ENCODE measurements around the gene RPL37A.

Gene RPL37A

DNA sequence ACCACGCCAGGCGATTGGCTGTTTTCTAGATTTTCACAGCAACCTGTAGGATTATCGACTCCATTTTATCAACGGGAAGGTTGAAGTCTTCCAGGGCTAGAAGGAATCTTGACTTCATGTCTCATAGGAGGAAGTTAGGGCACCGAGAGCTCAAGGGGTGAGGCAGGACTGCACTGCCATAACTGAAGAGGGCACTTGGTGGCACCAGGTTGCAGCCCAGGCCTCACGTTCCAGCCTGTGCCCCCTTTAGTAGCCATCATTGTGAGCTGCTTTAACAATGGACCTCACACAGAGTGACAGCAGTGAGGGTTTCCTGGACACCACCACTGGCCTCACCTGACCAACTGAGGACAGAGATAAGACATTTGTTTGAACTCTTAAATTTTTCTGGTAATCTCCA, 22.9 kb upstream of the RPL37A start:
- Histone ChIP-seq H3K36me3 (ENCODE audit: control insufficient read depth, insufficient read depth, low read length) (no peaks in the 10 kb centered on the region), H3K4me3 (ENCODE audit: low read length) (no peak overlapping the region), H3K4me1 (ENCODE audit: control insufficient read depth, insufficient read depth, low read length) (no peaks in the 10 kb centered on the region), H3K9ac (ENCODE audit: low read length) (no peak overlapping the region), H3K27me3 (ENCODE audit: control insufficient read depth, insufficient read depth, low read length) (no peaks in the 10 kb centered on the region), H3K9me3 (ENCODE audit: control insufficient read depth, low read length) (no peaks in the 10 kb centered on the region)

DNA sequence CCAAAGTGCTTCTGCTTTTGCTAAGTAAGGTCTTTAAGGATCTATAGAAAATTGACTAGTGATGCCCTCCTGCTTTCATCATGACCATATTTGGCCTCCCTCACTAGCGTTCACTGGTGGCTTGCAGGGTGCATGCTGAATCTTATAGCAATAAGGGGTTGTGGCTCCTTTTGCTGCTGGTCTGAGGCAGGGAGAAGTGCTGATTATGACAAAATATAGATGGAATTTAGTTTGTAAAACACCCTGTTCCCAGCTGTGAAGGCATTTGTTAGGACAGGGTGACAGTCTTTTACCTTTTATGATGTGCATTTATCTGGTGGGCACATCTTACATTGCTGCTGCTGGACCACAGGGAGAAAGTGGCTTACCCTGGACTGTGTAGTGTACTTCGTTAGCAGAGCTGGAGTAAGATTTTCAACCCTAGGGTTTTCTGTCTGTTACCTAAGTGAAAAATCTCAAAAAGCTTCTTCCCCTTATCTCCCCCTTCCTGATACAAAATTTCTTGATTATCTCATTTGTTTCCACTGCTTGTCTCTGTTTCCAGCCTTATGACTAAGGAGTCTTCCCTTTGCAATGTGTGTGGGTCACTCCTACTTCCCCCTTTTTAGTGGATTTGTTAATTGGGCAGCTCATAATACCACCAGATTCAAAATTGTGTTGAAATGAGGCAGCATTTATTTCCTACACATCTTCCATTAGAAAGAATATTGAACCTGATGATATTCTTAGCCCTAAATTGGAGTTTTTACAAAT, 21.2 kb upstream of the RPL37A start:
- Histone ChIP-seq H3K27me3 (ENCODE audit: control insufficient read depth, insufficient read depth, low read length) (no peaks in the 10 kb centered on the region), H3K4me1 (ENCODE audit: control insufficient read depth, insufficient read depth, low read length) (no peaks in the 10 kb centered on the region), H3K4me3 (ENCODE audit: low read length) (no peak overlapping the region), H3K9ac (ENCODE audit: low read length) (no peak overlapping the region), H3K36me3 (ENCODE audit: control insufficient read depth, insufficient read depth, low read length) (no peaks in the 10 kb centered on the region), H3K9me3 (ENCODE audit: control insufficient read depth, low read length) (no peaks in the 10 kb centered on the region)

GRCh38 chr2:216478151-216478550, 20.5 kb upstream of the RPL37A start:
- no peak overlapping the region for H3K4me3 ChIP-seq (ENCODE audit: low read length)
- H3K27me3 ChIP-seq (ENCODE audit: control insufficient read depth, insufficient read depth, low read length) = no peaks in the 10 kb centered on the region
- no peaks in the 10 kb centered on the region for H3K36me3 ChIP-seq (ENCODE audit: control insufficient read depth, insufficient read depth, low read length)
- no peaks in the 10 kb centered on the region for H3K4me1 ChIP-seq (ENCODE audit: control insufficient read depth, insufficient read depth, low read length)
- no peak overlapping the region for H3K9ac ChIP-seq (ENCODE audit: low read length)
- no peaks in the 10 kb centered on the region for H3K9me3 ChIP-seq (ENCODE audit: control insufficient read depth, low read length)

- no peaks in the 10 kb centered on the region for H3K9me3 ChIP-seq (ENCODE audit: control insufficient read depth, low read length)
- no peak overlapping the region for H3K9ac ChIP-seq (ENCODE audit: low read length)
- no peaks in the 10 kb centered on the region for H3K36me3 ChIP-seq (ENCODE audit: control insufficient read depth, insufficient read depth, low read length)
These were observed 19.9 kb upstream of the RPL37A start for GRCh38 chr2:216478791-216479190.

GRCh38 chr2:216480221-216480620, 18.4 kb upstream of the RPL37A start:
- H3K27me3 ChIP-seq (ENCODE audit: control insufficient read depth, insufficient read depth, low read length) = no peaks in the 10 kb centered on the region
- no peak overlapping the region for H3K4me3 ChIP-seq (ENCODE audit: low read length)
- H3K9ac ChIP-seq (ENCODE audit: low read length) = no peak overlapping the region
- H3K36me3 ChIP-seq (ENCODE audit: control insufficient read depth, insufficient read depth, low read length) = no peaks in the 10 kb centered on the region
- no peaks in the 10 kb centered on the region for H3K4me1 ChIP-seq (ENCODE audit: control insufficient read depth, insufficient read depth, low read length)
- H3K9me3 ChIP-seq (ENCODE audit: control insufficient read depth, low read length) = no peaks in the 10 kb centered on the region

More at GRCh38 chr2:216478791-216479190, 19.9 kb upstream of the RPL37A start:
- H3K27me3 ChIP-seq (ENCODE audit: control insufficient read depth, insufficient read depth, low read length) = no peaks in the 10 kb centered on the region
- H3K4me3 ChIP-seq (ENCODE audit: low read length) = no peak overlapping the region
- H3K4me1 ChIP-seq (ENCODE audit: control insufficient read depth, insufficient read depth, low read length) = no peaks in the 10 kb centered on the region

- Histone ChIP-seq H3K4me1 (ENCODE audit: control insufficient read depth, insufficient read depth, low read length) (no peaks in the 10 kb centered on the region), H3K4me3 (ENCODE audit: low read length) (no peak overlapping the region), H3K9me3 (ENCODE audit: control insufficient read depth, low read length) (no peaks in the 10 kb centered on the region), H3K9ac (ENCODE audit: low read length) (no peak overlapping the region), H3K36me3 (ENCODE audit: control insufficient read depth, insufficient read depth, low read length) (no peaks in the 10 kb centered on the region), H3K27me3 (ENCODE audit: control insufficient read depth, insufficient read depth, low read length) (no peaks in the 10 kb centered on the region)
These were observed 16.0 kb upstream of the RPL37A start for GRCh38 chr2:216482640-216483039.

GRCh38 chr2:216485237-216485636, 13.4 kb upstream of the RPL37A start:
- H3K9me3 ChIP-seq (ENCODE audit: control insufficient read depth, low read length) = no peaks in the 10 kb centered on the region
- H3K4me1 ChIP-seq (ENCODE audit: control insufficient read depth, insufficient read depth, low read length) = no peaks in the 10 kb centered on the region
- no peaks in the 10 kb centered on the region for H3K27me3 ChIP-seq (ENCODE audit: control insufficient read depth, insufficient read depth, low read length)
- H3K9ac ChIP-seq (ENCODE audit: low read length) = no peak overlapping the region
- H3K36me3 ChIP-seq (ENCODE audit: control insufficient read depth, insufficient read depth, low read length) = no peaks in the 10 kb centered on the region
- H3K4me3 ChIP-seq (ENCODE audit: low read length) = no peak overlapping the region

DNA sequence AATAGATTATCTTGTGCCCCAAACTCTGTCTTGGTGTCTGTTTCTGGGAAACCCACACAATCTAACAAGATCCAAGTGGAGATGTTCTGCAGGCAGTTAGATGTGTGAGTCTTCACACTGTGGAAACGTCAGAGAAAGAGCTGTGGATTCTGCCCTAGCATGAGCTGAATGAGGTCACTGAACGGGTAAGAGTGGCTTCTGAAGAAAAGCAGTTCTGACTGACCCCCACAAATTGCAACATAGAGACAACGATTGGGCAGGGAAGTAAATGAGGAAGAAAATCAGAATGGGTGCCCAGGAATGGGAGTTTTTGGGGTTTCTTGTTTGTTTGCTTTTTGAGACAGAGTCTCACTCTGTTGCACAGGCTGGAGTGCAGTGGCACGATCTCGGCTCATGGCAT, 12.9 kb upstream of the RPL37A start:
- no peaks in the 10 kb centered on the region for H3K36me3 ChIP-seq (ENCODE audit: control insufficient read depth, insufficient read depth, low read length)
- no peaks in the 10 kb centered on the region for H3K9me3 ChIP-seq (ENCODE audit: control insufficient read depth, low read length)
- H3K4me3 ChIP-seq (ENCODE audit: low read length) = no peak overlapping the region
- no peaks in the 10 kb centered on the region for H3K4me1 ChIP-seq (ENCODE audit: control insufficient read depth, insufficient read depth, low read length)
- H3K9ac ChIP-seq (ENCODE audit: low read length) = no peak overlapping the region
- H3K27me3 ChIP-seq (ENCODE audit: control insufficient read depth, insufficient read depth, low read length) = no peaks in the 10 kb centered on the region

DNA sequence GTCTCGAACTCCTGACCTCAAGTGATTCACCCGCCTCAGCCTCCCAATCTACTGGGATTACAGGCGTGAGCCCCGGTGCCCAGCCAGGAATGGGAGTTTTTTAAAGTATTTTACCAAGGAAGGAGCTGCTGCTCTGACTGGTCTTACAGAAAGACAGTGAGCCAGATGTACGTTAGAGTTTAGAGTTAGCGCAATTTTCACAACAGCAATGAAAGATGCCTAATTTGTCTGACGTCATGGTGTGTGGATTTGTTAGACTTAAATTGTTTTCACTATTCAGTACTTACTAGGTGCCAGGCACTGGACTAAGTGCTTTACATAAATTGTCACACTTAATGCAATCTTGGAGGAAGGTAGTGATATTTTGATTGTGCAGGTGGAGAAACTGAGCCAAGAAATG, 12.4 kb upstream of the RPL37A start:
- Histone ChIP-seq H3K36me3 (ENCODE audit: control insufficient read depth, insufficient read depth, low read length) (no peaks in the 10 kb centered on the region), H3K27me3 (ENCODE audit: control insufficient read depth, insufficient read depth, low read length) (no peaks in the 10 kb centered on the region), H3K9ac (ENCODE audit: low read length) (no peak overlapping the region), H3K4me1 (ENCODE audit: control insufficient read depth, insufficient read depth, low read length) (no peaks in the 10 kb centered on the region), H3K4me3 (ENCODE audit: low read length) (no peak overlapping the region), H3K9me3 (ENCODE audit: control insufficient read depth, low read length) (no peaks in the 10 kb centered on the region)

- Histone ChIP-seq H3K4me3 (ENCODE audit: low read length) (no peak overlapping the region), H3K27me3 (ENCODE audit: control insufficient read depth, insufficient read depth, low read length) (no peaks in the 10 kb centered on the region), H3K9ac (ENCODE audit: low read length) (no peak overlapping the region), H3K9me3 (ENCODE audit: control insufficient read depth, low read length) (no peaks in the 10 kb centered on the region), H3K4me1 (ENCODE audit: control insufficient read depth, insufficient read depth, low read length) (no peaks in the 10 kb centered on the region), H3K36me3 (ENCODE audit: control insufficient read depth, insufficient read depth, low read length) (no peaks in the 10 kb centered on the region)
These were observed 11.9 kb upstream of the RPL37A start for GRCh38 chr2:216486708-216487107.

- H3K27me3 ChIP-seq (ENCODE audit: control insufficient read depth, insufficient read depth, low read length) = no peaks in the 10 kb centered on the region
- no peaks in the 10 kb centered on the region for H3K9me3 ChIP-seq (ENCODE audit: control insufficient read depth, low read length)
These were observed 8.6 kb upstream of the RPL37A start for GRCh38 chr2:216490061-216490460.

GRCh38 chr2:216491793-216492596, 6.6 kb upstream of the RPL37A start:
- no peak overlapping the region for H3K9ac ChIP-seq (ENCODE audit: low read length)
- H3K4me1 ChIP-seq (ENCODE audit: control insufficient read depth, insufficient read depth, low read length) = no peaks in the 10 kb centered on the region
- no peaks in the 10 kb centered on the region for H3K27me3 ChIP-seq (ENCODE audit: control insufficient read depth, insufficient read depth, low read length)
- H3K9me3 ChIP-seq (ENCODE audit: control insufficient read depth, low read length) = no peaks in the 10 kb centered on the region
- H3K4me3 ChIP-seq (ENCODE audit: low read length) = no peak overlapping the region
- no peaks in the 10 kb centered on the region for H3K36me3 ChIP-seq (ENCODE audit: control insufficient read depth, insufficient read depth, low read length)

More at GRCh38 chr2:216490061-216490460, 8.6 kb upstream of the RPL37A start:
- Histone ChIP-seq H3K4me1 (ENCODE audit: control insufficient read depth, insufficient read depth, low read length) (no peaks in the 10 kb centered on the region), H3K9ac (ENCODE audit: low read length) (no peak overlapping the region), H3K4me3 (ENCODE audit: low read length) (no peak overlapping the region), H3K36me3 (ENCODE audit: control insufficient read depth, insufficient read depth, low read length) (no peaks in the 10 kb centered on the region)
